ENCODE results near the gene VARS2.

Gene VARS2

GRCh38 chr6:30884521-30885480 lies 29.2 kb upstream of the VARS2 start:
- no peak for DNase-seq

- DNase-seq = no peak
These were observed 28.5 kb upstream of the VARS2 start for GRCh38 chr6:30885481-30885998.

- no peak for DNase-seq
These were observed 27.8 kb upstream of the VARS2 start for GRCh38 chr6:30885999-30886896.

- DNase-seq = no peak
These were observed 27.2 kb upstream of the VARS2 start for GRCh38 chr6:30886897-30887255.

GRCh38 chr6:30887901-30888815 lies 25.9 kb upstream of the VARS2 start:
- no peak for DNase-seq

GRCh38 chr6:30888816-30889495 lies 25.1 kb upstream of the VARS2 start:
- no peak for DNase-seq

GRCh38 chr6:30889496-30889885 lies 24.5 kb upstream of the VARS2 start:
- DNase-seq = no peak

GRCh38 chr6:30889921-30890645 lies 24.0 kb upstream of the VARS2 start:
- no peak for DNase-seq

GRCh38 chr6:30890646-30891449 lies 23.2 kb upstream of the VARS2 start:
- no peak for DNase-seq

GRCh38 chr6:30891450-30891723 lies 22.7 kb upstream of the VARS2 start:
- no peak for DNase-seq

GRCh38 chr6:30891816-30892538 lies 22.1 kb upstream of the VARS2 start:
- no peak for DNase-seq

- no peak for DNase-seq
These were observed 20.9 kb upstream of the VARS2 start for GRCh38 chr6:30893001-30893591.

GRCh38 chr6:30893666-30894065 lies 20.4 kb upstream of the VARS2 start:
- no peak for DNase-seq

GRCh38 chr6:30894381-30894780 lies 19.7 kb upstream of the VARS2 start:
- no peak for DNase-seq

GRCh38 chr6:30894935-30895334 lies 19.1 kb upstream of the VARS2 start:
- DNase-seq = no peak

- no peak for DNase-seq
These were observed 18.7 kb upstream of the VARS2 start for GRCh38 chr6:30895343-30895742.

GRCh38 chr6:30896541-30896940 lies 17.5 kb upstream of the VARS2 start:
- DNase-seq = no peak

GRCh38 chr6:30897882-30898281 lies 16.2 kb upstream of the VARS2 start:
- no peak for DNase-seq

- DNase-seq = no peak
These were observed 15.2 kb upstream of the VARS2 start for GRCh38 chr6:30898750-30899360.

Data from T-helper 9 cell (primary cell).